Suppressor macrophage treated with lipopolysaccharide for 4 hours (primary cell): ENCODE data around the gene KMT2C.
"Not testable (repeated sequence)": the region's sequence is repeated elsewhere in the genome, so short reads cannot be mapped to it uniquely, and the experiment has no call there.

ENCODE experiments used
- DNase-seq: peaks from one replicate; pipeline ENCODE4 v3.0.0-alpha.2; 2020

KMT2C gene

DNA sequence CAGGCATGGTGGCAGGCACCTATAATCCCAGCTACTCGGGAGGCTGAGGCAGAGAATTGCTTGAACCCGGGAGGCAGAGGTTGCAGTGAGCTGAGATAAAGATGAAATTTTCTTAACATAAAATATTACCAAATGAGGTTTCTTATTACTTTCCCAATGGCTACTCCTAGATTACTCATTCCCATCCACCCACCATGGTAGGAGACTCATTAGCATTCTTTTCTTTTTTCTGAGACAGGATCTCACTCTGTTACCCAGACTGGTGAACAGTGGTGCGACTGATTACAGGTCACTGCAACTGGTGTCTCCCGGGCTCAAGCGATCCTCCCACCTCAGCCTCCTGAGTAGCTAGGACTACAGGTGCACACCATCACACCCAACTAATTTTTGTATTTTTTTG, 82.5 kb downstream of the KMT2C start:
- DNase-seq, result not testable (repeated sequence)

DNA sequence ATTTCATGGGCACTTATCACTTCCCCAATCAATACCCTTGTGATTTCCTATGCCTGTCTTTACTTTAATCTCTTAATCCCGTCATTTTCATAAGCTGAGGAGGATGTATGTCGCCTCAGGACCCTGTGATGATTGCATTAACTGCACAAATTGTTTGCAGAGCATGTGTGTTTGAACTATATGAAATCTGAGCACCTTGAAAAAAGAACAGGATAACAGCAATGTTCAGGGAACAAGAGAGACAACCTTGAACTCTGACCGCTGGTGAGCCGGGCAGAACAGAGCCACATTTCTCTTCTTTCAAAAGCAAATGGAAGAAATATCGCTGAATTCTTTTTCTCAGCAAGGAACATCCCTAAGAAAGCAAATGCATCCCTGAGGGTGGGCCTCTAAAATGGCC, 84.1 kb downstream of the KMT2C start:
- not testable (repeated sequence) for DNase-seq

DNA sequence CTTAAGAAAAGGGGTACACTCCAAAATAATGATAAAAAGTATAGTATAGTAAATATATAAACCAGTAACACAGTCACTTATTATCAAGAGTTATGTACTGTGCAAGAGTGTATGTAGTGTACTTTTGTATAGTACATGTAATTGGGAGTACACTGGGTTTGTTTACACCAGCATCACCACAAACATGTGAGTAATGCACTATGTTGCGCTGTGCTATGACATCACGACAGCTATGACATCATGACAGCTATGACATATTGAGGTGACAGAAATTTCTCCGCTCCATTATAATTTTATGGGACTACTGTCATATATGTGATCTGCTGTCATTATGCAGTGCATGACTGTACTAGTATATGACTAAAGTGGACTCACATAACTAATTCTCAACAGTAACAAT, 84.6 kb downstream of the KMT2C start:
- no peak for DNase-seq

DNA sequence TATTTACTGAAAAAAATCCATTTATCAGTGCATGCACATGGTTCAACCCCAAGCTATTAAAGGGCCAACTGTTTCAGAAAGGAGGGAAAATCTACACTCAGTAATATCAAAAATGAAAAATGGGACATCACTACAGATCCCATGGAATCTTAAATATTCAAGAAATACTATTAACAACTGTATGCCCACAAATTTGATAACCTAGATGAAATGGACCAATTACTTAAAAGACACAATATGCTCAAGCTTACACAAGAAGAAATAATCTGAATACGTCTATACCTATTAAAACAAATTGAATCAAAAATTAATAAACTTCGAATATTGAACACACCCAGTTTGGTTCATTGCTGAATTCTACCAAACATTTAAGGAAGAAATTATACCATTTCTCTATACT, 87.9 kb downstream of the KMT2C start:
- DNase-seq, result no peak

DNA sequence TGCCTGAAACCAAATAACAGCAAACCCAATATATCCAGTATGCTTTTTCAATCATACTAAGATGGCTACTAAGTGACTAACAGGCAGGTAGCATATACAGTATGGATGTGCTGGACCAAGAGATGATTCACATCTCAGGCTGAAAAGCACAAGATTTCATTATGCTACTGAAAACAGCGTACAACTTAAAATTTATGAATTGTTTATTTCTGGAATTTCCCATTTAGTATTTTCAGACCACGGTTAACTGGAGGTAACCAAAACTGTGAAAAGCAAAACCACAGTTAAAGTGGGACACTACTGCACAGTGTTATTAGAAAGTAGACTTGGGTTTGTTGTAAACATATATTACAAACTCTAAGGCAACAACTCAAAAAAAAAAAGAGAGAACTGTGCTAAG, 91.5 kb downstream of the KMT2C start:
- peak; percentile 30 for DNase-seq

DNA sequence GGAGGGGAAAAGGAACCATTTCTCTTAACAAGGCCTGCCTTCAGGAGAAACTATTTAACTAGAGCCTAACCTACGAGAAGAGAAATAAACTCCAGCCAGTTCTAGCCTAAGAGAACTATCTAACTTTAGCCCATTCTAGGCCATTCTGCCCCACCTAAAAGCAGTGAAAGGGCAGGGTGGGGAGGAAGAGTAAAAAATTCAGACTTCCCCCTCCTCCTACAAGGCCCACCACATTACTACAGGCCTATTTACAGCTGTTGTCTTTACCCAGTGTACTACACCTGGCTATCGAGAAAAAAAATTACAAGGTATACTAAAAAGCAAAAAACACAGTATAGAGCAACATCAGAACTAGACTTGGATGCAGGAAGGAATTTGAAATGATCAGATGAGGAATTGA, 93.0 kb downstream of the KMT2C start:
- no peak for DNase-seq

DNA sequence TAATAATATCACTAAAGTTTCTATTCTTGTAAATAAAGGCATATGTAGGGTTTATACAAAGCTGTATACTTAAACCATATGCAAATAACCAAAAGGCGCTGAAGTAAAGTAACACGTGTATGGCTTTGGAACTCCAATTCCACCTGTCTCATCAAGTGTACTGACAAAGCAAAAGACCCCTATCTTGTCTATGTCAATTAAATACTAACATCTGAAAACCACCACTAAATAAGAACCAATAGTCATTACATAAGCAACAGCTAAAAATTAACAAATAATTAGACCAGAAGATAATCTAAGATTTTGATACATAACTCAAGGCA, 93.9 kb downstream of the KMT2C start:
- no peak for DNase-seq

DNA sequence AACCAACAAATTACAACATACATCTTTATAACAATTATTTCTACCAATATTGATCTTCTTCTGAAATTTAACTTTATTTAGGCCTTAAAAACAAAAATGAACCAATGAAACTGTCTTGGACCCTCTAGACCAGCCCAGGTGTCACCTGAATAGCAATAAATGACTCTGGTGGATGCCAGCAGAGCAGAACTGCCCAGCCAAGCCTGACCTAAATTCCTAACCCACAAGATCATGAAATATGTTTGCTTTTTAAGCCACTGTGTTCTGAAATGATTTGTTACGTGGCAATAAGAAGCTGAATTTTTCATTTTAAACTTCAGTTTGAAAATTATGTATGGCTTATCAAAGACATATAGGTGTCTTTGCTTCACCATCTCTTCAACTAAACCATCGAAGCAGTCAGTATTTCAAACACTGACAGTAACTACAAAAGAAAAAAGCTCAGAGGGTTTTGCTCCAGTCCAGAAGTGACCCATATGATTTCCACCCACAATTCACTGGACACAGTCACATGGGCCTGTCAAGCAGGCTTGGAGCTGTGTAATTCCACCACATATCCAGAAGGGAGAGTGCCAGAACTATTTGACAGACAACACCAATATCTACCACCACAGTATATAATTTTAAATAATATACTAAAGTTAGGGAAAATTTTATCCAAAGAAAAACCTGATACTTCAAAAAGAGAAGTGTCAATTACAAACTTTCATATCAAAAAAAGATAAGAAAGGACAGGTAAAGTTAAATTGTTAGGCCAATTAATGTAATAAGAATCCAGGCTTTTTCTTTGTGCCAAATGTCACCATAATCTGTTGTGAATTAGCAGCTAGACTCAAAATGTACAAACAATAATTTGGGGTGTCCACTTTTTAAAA, 94.5 kb downstream of the KMT2C start:
- DNase-seq, result peak; percentile 60

DNA sequence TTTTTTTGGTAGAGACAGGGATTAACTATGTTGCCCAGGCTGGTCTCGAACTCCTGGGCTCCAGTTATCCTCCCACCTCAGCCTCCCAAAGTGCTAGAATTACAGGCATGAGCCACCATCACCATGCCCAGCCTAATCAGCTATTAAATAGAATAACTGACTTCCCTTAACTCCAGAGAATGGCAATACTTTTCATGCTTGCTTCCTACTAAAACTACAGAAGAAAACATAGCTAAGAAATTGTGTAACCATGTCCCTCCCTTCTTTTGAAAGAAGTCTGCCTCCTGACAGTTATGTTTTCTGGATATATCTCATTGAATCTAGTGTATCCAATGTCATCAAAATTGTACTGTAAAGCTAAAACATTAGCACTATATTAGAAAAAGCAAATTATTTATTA, 95.6 kb downstream of the KMT2C start:
- DNase-seq, result no peak

DNA sequence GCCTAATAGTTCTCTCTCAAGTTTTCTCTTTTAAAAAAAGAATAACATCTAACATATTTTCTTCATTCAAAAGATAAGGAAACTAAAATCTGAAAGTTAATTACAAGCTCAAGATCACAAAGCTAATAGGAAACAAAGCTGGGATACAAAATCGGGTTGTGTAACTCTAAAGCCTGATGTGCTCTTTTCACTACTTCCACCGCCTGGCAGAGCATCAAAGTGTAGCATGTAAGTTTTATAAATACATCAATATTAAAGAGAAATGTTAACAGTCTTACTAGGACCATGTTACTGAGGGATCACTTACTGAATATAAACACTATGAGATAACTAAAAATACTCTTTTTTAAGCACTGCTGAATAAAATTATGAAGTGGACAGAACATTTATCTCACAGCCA, 97.2 kb downstream of the KMT2C start:
- no peak for DNase-seq

DNA sequence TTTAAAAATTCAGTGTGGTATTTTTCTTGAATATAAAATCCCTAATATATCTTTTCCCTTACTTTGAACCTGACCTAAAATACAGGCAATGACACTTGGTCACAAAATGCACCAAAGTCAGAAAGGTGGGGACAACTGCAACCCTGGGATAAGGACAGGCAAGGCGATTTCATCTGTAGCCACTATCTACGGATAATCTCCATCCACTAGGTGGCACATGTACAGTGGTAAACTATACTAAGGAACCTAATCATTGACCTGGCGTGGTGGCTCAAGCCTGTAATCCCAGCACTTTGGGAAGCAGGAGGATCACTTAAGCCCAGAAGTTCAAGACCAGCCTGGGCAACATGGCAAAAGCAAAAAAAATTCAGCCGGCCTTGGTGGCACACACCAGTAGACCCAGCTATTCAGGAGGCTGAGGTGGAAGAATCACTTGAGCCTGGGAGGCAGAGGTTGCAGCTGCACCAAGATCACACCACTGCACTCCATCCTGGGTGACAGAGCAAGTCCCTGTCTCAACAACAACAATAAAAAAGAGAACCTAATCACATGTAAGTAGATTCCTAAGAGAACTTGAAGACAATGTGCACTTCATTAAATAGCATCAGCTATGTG, 98.9 kb downstream of the KMT2C start:
- peak; percentile 55 for DNase-seq

DNA sequence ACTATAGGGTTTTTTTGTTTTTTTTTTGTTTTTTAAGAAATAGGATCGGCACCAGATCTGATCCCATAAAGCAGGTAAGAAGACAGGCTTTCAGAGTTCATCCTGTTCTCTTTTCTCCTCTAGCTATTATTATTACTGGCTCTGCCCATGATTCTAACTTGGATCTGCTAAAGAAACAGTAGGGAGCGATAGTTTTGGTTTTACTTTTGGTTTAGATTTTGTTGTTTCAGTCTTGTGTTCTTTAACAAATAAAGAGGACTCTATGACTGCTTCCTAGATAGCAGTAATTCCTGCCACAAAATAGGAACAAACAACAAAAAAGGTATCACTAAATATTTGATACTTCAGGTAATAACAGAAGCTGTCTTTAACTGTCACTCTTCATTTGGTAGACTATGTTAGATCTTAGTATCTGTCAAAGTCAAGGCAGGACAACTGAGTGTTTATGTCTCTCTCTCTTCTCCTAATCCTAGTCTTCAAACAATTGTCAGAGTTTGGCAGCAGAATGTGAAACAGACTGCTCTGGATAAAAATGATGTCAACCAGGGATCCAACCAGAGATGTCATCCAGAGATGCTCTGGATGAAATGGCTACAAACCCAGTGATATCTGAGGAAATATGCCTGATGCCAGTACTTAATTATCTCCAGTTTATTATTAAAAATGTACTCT, 99.8 kb downstream of the KMT2C start:
- peak; percentile 69 for DNase-seq

DNA sequence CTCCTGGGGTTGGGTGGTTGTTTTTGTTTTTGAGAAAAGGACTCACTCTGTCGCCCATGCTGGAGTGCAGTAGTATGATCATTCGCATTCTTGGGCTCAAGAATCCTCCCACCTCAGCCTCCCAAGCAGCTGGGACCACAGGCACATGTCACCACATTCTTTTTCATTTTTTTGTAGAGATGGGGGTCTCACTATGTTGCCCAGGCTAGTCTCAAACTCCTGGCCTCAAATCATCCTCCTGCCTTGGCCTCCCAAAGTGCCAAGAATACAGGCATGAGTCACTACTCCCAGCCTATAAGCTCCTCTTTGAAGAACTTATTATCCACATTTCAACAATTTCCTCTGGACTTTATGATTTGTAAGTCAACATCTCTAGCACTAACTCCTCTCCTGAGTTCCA, 102.7 kb downstream of the KMT2C start:
- no peak for DNase-seq

DNA sequence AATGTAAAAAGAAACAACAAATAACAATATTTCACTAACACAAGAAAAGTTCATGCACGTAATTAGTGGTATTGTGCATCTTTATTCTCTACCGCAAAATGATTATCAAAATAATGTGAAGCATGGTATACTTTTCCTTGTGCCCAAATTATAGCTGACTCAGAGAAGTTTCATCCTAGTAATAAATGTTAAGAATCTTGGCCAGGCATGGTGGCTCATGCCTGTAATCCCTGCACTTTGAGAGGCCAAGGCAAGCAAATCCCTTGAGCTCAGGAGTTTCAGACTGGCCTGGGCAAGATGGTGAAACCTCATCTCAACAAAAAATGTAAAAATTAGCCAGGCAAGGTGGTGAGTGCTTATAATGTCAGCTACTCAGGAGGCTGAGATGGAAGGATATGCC, 105.0 kb downstream of the KMT2C start:
- DNase-seq, result no peak

DNA sequence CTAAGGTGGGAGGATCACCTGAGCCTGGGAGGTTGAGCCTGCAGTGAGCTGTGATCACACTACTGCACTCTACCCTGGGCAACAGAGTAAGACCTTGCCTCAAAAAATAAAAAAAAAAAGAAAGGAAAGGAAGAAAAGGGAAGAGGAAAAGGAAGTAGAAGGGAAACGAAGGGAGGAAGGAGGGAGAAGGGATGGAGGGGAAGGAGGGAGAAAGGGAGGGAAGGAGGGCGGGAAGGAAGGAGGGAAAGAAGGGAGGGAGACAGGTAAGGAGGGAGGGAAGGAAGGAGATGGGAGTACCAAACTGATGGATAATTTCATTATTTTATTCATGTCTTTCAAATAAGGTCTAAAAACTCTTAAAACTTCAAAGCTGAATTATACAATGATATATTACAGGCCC, 106.3 kb downstream of the KMT2C start:
- DNase-seq, result no peak

DNA sequence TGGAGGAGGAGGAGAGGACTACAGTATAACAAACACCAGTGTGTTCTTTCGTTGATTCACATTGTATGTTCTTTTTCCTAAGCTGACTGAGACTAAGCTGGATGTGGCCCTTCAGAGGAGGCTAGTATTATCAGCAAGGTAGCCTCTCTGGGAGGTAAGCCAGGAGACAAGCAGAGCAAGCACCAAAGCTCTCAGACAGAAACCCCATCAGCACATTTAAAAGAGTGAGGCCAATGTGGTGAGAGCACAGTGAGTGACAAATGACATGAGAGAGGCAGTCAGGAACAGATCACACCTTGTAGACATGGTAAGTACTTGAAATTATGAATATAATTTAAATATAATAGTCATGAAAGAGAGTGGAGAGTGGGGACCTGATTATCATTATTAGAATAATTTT, 107.6 kb downstream of the KMT2C start:
- DNase-seq, result no peak

DNA sequence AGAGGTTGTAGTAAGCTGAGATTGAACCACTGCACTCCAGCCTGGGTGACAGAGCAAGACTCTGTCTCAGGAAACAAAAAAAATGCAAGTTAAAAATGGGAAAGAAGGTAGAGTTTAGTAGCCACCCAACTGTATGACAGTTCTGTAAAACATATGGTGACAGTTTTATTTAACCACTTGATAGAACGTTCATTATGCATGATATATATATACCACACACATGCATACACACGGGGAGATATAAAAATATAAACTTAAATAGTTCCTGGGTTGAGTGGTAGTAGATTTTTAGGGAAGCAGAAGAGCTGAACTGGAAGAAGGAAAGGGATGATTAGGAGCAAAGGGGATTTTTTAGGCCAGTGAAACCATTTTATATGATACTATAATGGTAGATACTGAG, 120.0 kb downstream of the KMT2C start:
- DNase-seq, result no peak

DNA sequence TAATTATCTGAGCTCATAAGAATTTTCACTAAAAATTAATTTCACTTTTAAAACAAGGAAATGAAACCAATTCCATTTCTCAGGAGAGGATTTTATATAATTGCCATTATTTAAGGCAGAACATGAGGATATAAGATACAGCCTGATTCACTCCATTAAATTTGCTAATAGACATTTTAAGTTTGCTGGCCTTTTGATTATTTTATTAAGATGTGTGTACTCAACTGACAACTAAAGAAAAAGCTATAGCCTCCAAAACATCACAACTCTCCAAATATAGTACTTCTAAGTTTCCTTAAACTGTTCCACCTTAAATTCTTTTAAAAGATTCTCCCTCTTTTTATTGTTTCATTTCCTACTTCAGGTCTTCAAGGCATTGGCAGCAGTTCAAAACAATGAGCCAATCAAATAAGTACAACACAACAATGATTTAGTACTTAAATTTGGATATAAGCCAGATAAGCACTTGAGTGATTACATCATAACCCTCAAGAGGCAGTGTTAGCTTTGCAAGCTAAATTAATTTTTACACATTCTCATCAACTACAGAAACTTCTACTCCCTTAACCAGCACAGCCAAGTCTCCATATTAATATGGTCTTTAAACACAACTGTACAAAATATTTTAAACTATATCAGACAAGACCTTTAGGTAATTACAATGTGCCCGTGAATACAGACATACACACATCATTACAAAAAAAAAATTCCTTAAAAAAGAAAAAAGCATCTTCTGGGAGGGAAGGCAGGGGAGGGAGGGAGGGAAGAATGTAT, 121.8 kb downstream of the KMT2C start:
- peak; percentile 88 for DNase-seq

DNA sequence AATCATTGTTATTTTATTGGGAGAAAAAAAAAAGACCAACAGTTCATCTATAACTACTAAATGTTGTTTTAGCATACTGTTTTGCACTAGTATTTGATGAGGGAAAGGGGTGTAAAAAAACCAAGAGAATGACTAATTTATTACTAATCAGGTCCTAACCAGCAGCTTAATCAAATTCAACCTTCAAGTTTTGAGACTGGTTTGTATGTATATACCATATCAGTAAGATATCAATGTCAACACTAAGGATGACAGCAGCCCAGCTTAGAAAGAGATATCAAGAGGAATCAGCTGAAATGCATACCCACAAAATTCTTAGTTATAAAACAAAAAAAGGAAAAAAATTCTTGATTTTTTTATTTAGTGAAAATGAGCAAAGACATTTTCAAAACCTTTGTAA, 122.6 kb downstream of the KMT2C start:
- no peak for DNase-seq

DNA sequence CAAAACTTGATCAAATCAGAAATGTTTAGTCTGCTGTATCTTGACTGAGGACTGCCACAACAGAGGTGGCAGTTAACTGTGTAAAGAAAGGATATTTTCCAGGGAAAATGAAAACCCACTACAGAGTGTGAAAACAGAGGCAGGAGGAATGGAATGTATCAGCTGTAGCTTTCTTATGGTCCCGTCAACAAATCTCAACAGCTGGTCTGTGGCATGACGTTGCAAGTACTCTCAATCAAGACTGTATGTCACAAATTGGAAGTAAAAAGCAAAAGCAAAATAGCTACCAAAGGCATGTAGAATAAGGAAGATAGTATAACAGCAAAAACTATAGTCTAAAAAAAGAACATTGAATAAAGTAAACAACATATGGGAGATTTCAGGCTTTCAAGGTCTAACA, 123.5 kb downstream of the KMT2C start:
- no peak for DNase-seq

DNA sequence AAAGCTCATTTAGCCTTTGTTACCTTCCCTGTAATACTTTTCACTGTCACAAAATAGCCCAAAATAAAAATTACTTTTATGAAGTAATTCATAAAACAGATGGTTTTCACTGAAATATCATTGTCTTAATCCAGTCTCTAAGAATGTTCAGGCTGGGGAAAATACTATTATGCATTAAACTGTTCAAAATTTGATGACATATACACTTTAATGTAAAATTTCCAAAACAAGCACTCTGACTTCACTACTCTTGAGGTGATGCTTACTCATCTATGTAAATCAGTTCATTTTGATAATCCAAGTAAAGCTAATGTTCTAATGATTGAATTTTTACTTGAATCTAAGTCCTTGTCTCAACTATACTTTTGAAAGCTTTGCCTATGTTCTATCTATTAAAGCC, 127.9 kb downstream of the KMT2C start:
- no peak for DNase-seq

DNA sequence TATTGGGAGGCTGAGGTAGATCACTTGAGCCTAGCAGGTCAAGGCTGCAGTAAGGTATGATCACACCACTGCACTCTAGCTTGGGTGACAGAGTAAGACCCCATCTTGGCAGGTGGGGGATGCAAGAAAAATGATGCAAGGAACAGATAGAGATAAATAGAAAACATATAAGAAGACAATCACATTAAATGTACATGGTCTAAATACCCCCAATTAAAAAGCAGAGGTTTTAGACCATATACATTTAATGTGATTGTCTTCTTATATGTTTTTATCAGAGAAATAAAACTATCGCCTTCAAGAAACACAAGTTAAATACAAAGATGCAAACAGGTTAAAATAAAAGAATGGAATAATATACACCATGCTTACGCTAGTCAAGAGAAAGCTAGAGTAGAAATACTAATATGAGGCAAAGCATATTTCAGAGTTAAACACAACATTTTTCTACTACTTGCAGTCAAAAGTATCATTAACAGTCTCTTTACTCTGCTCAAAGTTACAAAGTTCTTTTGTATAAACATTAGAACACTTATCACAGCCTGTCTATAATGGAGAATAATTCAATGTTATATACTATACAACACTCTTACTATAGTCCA, 136.2 kb downstream of the KMT2C start:
- DNase-seq, result not testable (repeated sequence)

DNA sequence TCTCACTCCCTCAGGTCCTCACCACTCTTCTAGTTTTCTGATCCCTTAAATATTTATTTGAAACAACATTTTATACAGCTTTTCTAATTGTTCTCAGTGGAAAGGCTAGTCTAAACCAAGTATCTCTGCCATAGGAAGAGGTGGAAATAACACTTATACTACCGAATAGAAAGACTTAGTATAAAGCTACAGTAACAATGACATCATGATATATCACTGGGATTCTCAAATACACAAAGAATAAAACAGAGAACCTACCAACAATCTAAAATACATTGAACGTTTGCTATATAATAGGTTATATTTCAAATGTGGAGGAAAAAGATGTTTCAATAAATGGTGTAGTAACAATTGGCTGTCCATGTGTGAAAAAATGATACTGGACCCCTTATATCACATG, 142.9 kb downstream of the KMT2C start:
- DNase-seq, result no peak
